Measurements from ENCODE around the gene FH. TPM values are rescaled to one million over a fixed set of nuclear protein-coding genes. Genes with fewer than 3 reads are reported as not detected.

FH gene
- total and polyA plus RNA-seq, 2 donors (not counting 1 experiment from before 2014, with no cell fraction given): 18.5 to 32.4 TPM

GRCh38 chr1:241488739-241489138 lies 30.8 kb downstream of the FH start:
- no peaks in the 10 kb centered on the region for H3K27me3 Mint-ChIP-seq
- DNase-seq (no peak), ATAC-seq (ENCODE audit: low read depth) (no peak)
- Histone ChIP-seq H3K4me2 (replicated peaks; ENCODE audit: low read depth, low read length, poor library complexity, severe bottlenecking) (no peak overlapping the region), H3K36me3 (replicated peaks in 1 of 2; ENCODE audit: control extremely low read depth in 1 of 2, control insufficient read depth in 1 of 2, extremely low read depth in 1 of 2, insufficient read depth in 2 of 2, low read length in 1 of 2) (no peaks in the 10 kb centered on the region), H2AFZ (ENCODE audit: insufficient read depth, low read depth, low read length, poor library complexity, severe bottlenecking) (no peak overlapping the region), H3K4me3 (ENCODE audit: control extremely low read depth in 1 of 5, extremely low read depth in 1 of 5, insufficient read depth in 1 of 5, low read depth in 2 of 5, low read length in 4 of 5) (no peak overlapping the region), H3K27ac (ENCODE audit: low read length in 2 of 2) (no peak overlapping the region), H4K20me1 (ENCODE audit: control insufficient read depth, insufficient read depth, low read length, poor library complexity, severe bottlenecking) (no peaks in the 10 kb centered on the region), H3K27me3 (replicated peaks in 1 of 4; ENCODE audit: control extremely low read depth in 1 of 4, control insufficient read depth in 3 of 4, insufficient read depth in 4 of 4, low read length in 3 of 4) (no peaks in the 10 kb centered on the region), H3K79me2 (ENCODE audit: control insufficient read depth, insufficient read depth, low read length) (no peaks in the 10 kb centered on the region), H3K9ac (ENCODE audit: low read length) (no peak overlapping the region), H3K4me1 (ENCODE audit: control insufficient read depth in 2 of 2, insufficient read depth in 2 of 2, low read length in 2 of 2) (no peaks in the 10 kb centered on the region), H3K9me3 (ENCODE audit: control extremely low read depth in 1 of 3, control insufficient read depth in 2 of 3, insufficient read depth in 1 of 3, low read length in 2 of 3) (no peaks in the 10 kb centered on the region)
- peaks cover 6% of the 10 kb centered on the region for H3K4me1 Mint-ChIP-seq
- TF ChIP-seq EZH2 (IDR thresholded peaks at IDR 0.05; ENCODE audit: borderline replicate concordance, insufficient read depth, low read depth, low read length, poor library complexity, severe bottlenecking) (no peak), CTCF (IDR thresholded peaks at IDR 0.05) (no peak)
- H3K4me3 Mint-ChIP-seq: no peak overlapping the region
- no peak overlapping the region for H3K27ac Mint-ChIP-seq
- WGBS (ENCODE audit: insufficient coverage): no CpG with 5 or more reads among the region's 1 CpG
- intact Hi-C loops (cut with micrococcal nuclease): loop anchor here (5.0 kb wide), 1 partner anchor 756 kb away; no protein-coding TSS in a partner anchor
- H3K9me3 Mint-ChIP-seq (ENCODE audit: insufficient read depth): no peaks in the 10 kb centered on the region
- CTCF ChIA-PET: no interaction called here
- POLR2A ChIA-PET: no interaction called here

GRCh38 chr1:241485554-241485992 lies 34.0 kb downstream of the FH start:
- intact Hi-C loops (cut with micrococcal nuclease): loop anchor here (5.0 kb wide), 1 partner anchor 753 kb away; no protein-coding TSS in a partner anchor
- H4K20me1 ChIP-seq (ENCODE audit: control insufficient read depth, insufficient read depth, low read length, poor library complexity, severe bottlenecking): no peaks in the 10 kb centered on the region
- CTCF ChIA-PET: interaction anchor here (0.7 to 1.4 kb wide), 6 partner anchors 8 to 597 kb away, joined by 3 to 4 read pairs (median 3); no protein-coding TSS in a partner anchor
- Mint-ChIP-seq H3K4me1 (peaks cover 2% of the 10 kb centered on the region), H3K4me3 (no peak overlapping the region), H3K9me3 (ENCODE audit: insufficient read depth) (no peaks in the 10 kb centered on the region), H3K27ac (no peak overlapping the region), H3K27me3 (no peaks in the 10 kb centered on the region)
- H2AFZ ChIP-seq (ENCODE audit: insufficient read depth, low read depth, low read length, poor library complexity, severe bottlenecking): no peak overlapping the region
- H3K4me3 ChIP-seq (ENCODE audit: control extremely low read depth in 1 of 5, extremely low read depth in 1 of 5, insufficient read depth in 1 of 5, low read depth in 2 of 5, low read length in 4 of 5): no peak overlapping the region
- DNase-seq: peak; percentile 29
- ATAC-seq (ENCODE audit: low read depth): no peak
- H3K36me3 ChIP-seq (replicated peaks in 1 of 2; ENCODE audit: control extremely low read depth in 1 of 2, control insufficient read depth in 1 of 2, extremely low read depth in 1 of 2, insufficient read depth in 2 of 2, low read length in 1 of 2): no peaks in the 10 kb centered on the region
- H3K9ac ChIP-seq (ENCODE audit: low read length): no peak overlapping the region
- POLR2A ChIA-PET: no interaction called here
- TF ChIP-seq EZH2 (IDR thresholded peaks at IDR 0.05; ENCODE audit: borderline replicate concordance, insufficient read depth, low read depth, low read length, poor library complexity, severe bottlenecking): no peak
- TF ChIP-seq CTCF (IDR thresholded peaks at IDR 0.05): peak; percentile 41
- no peaks in the 10 kb centered on the region for H3K79me2 ChIP-seq (ENCODE audit: control insufficient read depth, insufficient read depth, low read length)
- no peaks in the 10 kb centered on the region for H3K4me1 ChIP-seq (ENCODE audit: control insufficient read depth in 2 of 2, insufficient read depth in 2 of 2, low read length in 2 of 2)
- H3K27me3 ChIP-seq (replicated peaks in 1 of 4; ENCODE audit: control extremely low read depth in 1 of 4, control insufficient read depth in 3 of 4, insufficient read depth in 4 of 4, low read length in 3 of 4): no peaks in the 10 kb centered on the region
- no peak overlapping the region for H3K27ac ChIP-seq (ENCODE audit: low read length in 2 of 2)
- H3K9me3 ChIP-seq (ENCODE audit: control extremely low read depth in 1 of 3, control insufficient read depth in 2 of 3, insufficient read depth in 1 of 3, low read length in 2 of 3): no peaks in the 10 kb centered on the region
- 80% methylated on average over 2 of the region's 4 CpGs for WGBS (ENCODE audit: insufficient coverage)
- no peak overlapping the region for H3K4me2 ChIP-seq (replicated peaks; ENCODE audit: low read depth, low read length, poor library complexity, severe bottlenecking)
